T-helper 17 cell (primary cell): ENCODE data around the gene DLL4. TPM values are rescaled to one million over a fixed set of nuclear protein-coding genes. Genes with fewer than 3 reads are reported as not detected.

Source experiments
- ATAC-seq: fragments of 150-1000 bp; cut with Tn5 transposase; 2 replicates; pipeline ENCODE4 v1.10.0; 2021; ENCODE audit warnings: mild to moderate bottlenecking, moderate library complexity
- DNase-seq, 3 donors: peaks; one replicate each; pipeline versions ENCODE4 v3.0.0 to v3.0.0-alpha.2; 2020 to 2021
- H3K9me3 ChIP-seq: one replicate; pipeline ENCODE4 v1.7.0; 2013; ENCODE audit warnings: low read length, mild to moderate bottlenecking; ENCODE audit not compliant: control insufficient read depth, poor library complexity, severe bottlenecking
- H3K27ac Mint-ChIP-seq: one replicate; pipeline ENCODE4 v1.8.0; 2022; ENCODE audit warnings: mild to moderate bottlenecking, moderate library complexity, mixed read lengths
- H3K27me3 Mint-ChIP-seq: one replicate; pipeline ENCODE4 v1.8.0; 2022; ENCODE audit warnings: mixed read lengths
- H3K36me3 Mint-ChIP-seq: one replicate; pipeline ENCODE4 v1.8.0; 2022; ENCODE audit warnings: low read depth, mixed read lengths
- H3K4me1 Mint-ChIP-seq: one replicate; pipeline ENCODE4 v1.8.0; 2022; ENCODE audit warnings: mild to moderate bottlenecking, mixed read lengths
- H3K4me3 Mint-ChIP-seq: one replicate; pipeline ENCODE4 v1.8.0; 2022; ENCODE audit warnings: mild to moderate bottlenecking, moderate library complexity, mixed read lengths
- total RNA-seq, 4 donors: library from RNA in 2 of 4; stranded (reverse) in 2 of 4; gene quantifications; one replicate each; pipeline ENCODE4 v1.2.3 and lab custom pipeline; 2022 to 2026

The DLL4 gene
- total RNA-seq, 2 donors from 2014 or later, result not detected

DNA sequence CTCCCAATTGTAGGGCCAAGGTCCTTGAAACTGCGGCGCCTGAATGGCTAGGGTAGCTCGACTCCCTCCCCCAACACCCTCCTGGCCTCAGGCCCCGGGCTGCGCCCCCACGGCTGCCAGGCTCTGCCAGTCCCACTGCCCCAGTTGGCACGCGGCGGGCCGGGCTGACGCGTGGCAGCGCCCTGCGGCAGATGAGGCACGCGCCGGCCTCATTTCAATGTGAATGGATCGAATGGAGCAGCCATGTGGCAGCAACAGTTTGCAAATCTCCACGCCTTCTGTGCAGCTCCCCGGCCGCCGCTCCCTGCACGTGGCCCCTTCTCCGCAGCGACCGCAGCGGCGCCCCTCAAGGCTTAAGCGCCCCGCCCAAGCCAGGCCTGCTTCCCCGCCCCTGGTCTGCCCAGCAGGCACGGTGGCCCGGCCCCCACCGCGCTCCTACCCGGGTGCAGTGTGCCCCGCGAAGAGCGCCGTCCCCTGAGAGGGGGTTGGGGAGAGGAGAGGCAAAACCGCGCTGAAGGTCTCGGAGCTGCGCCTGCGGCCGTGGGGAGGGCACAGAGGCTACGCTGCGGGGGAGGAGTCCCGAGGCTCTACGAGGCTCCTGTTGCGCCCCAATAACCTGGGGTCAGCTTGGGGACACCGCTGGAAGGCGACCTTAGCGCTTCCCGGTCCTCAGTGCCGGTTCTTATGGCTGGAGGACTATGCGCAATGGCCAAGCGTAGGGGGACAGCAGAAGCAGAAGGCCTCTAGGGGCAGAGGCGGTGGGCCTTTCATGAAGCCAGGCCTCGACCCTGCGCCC is 3.1 kb upstream of the DLL4 start:
- peaks cover 31% of the 10 kb centered on the region for H3K4me1 Mint-ChIP-seq
- ATAC-seq (peak; percentile 29), DNase-seq (no peak)
- H3K27me3 Mint-ChIP-seq, result peaks cover 40% of the 10 kb centered on the region
- no peaks in the 10 kb centered on the region for H3K9me3 ChIP-seq
- peaks cover 5% of the 10 kb centered on the region for H3K36me3 Mint-ChIP-seq
- no peak overlapping the region for H3K27ac Mint-ChIP-seq
- peak overlapping the region; percentile 88 for H3K4me3 Mint-ChIP-seq

DNA sequence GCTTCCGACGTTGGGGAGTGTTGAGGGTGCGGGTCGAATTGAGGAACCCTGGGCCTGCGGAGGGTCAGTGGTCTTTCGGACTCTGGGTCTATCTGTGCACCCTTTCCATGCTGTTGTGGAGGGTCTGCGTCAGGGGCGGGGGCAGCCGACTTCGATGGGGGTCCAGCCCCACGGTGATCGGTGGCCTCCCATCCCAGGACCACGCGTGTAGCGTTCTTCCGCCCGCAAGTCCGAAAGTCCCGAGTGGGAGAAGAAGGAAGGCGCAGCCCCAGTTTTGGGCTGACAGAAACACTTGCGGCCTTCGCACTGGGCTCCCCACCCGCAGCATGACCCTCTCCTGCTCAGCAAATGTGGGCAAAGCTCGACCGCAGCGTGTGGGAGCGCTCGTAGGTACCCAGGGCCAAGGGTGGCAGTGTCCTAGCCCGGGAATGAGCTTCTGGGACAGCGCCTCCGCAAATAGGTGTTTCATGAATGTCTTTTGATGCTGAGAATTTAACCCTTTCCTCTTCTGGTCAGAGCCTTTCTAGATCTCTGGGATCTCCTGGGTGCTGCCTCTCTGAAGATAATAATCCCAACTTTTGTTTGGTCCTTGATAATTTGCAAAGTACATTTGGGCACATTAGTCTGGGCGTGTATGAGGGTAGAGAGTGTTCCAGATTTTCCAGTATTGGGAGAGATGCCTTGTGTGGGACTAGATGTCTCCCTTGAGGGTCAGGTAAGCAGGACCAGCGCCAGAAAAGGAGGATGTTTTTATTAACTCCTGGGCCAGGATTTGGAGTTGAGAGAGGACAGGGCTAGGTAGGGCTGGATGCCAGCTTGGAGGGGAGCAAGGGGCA is 2.3 kb upstream of the DLL4 start:
- Mint-ChIP-seq H3K27me3 (peaks cover 49% of the 10 kb centered on the region), H3K4me1 (peaks cover 32% of the 10 kb centered on the region), H3K27ac (no peak overlapping the region), H3K4me3 (peak overlapping the region; percentile 88), H3K36me3 (peaks cover 5% of the 10 kb centered on the region)
- ATAC-seq (no peak), DNase-seq (no peak)
- H3K9me3 ChIP-seq, result no peaks in the 10 kb centered on the region

DNA sequence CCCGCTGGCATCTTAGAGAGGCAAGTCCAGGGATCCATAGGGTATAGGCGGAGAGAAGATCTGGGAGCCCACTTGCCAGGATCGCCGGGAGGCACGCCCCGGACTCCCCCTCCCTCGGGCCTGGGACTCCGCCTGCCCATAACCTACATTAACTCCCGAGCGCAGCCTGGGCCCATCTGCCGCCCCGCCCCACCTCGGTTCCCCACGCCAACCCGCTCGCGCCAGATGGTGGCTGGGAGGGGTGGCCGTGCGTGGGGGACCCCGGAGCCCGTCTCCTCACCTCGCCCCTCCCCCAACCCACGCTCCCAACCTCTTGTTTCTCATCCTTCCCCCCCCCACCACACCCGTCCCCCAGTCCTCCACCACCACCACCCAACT is 1.7 kb upstream of the DLL4 start:
- H3K4me3 Mint-ChIP-seq, result peak overlapping the region; percentile 88
- DNase-seq (no peak), ATAC-seq (no peak)
- peaks cover 5% of the 10 kb centered on the region for H3K36me3 Mint-ChIP-seq
- no peak overlapping the region for H3K27ac Mint-ChIP-seq
- H3K4me1 Mint-ChIP-seq, result peaks cover 32% of the 10 kb centered on the region
- peaks cover 55% of the 10 kb centered on the region for H3K27me3 Mint-ChIP-seq
- no peaks in the 10 kb centered on the region for H3K9me3 ChIP-seq

DNA sequence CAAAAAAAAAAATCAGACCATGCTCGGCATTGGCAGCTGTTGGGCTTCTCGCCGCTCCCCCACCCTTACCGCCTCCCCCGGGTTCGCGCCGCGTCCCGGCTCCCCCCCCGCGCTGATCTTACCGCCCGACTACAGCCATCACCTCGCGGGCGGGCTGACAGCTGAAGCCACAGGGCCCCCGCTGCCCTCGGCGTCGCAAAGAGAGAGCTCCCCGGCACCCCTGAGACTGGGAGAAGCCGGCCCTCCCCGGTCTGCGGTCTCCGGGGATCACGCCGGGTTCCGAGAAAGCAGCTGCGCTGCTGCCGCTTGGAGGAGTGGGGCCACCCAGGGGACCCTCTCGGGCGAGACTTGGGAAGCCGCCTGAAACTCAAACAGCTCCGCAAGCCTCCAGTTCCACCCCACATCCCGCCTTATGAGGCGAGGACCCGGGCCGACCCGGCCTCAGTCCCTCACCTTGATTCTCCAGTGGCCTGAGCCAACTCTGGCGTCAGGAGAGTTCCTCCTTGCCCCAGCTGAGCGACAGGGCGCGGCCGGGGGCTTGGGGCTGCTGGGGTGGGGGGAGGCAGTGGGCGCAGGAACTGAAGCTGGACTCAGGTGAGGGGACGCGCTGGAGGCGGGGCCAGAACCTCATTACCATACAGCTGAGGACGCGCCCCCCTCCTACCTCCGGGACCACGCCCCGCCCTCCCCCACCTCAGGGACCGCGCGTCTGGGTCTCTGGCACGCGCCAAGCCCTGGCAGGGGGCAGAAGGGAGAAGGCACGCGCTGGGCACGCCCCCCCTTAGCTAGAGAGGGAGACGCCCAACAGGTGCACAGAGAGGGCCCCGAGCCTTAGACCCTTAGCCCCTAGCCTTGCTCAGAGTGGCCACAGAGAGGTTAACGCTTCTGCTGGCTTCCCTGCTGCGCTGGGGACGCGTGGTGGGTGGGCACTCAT is 1.0 kb upstream of the DLL4 start:
- H3K9me3 ChIP-seq, result no peaks in the 10 kb centered on the region
- peaks cover 58% of the 10 kb centered on the region for H3K27me3 Mint-ChIP-seq
- peak; percentile 16 for ATAC-seq
- H3K4me3 Mint-ChIP-seq, result peak overlapping the region; percentile 88
- no peak for DNase-seq
- peaks cover 5% of the 10 kb centered on the region for H3K36me3 Mint-ChIP-seq
- H3K27ac Mint-ChIP-seq, result no peak overlapping the region
- H3K4me1 Mint-ChIP-seq, result peaks cover 32% of the 10 kb centered on the region

DNA sequence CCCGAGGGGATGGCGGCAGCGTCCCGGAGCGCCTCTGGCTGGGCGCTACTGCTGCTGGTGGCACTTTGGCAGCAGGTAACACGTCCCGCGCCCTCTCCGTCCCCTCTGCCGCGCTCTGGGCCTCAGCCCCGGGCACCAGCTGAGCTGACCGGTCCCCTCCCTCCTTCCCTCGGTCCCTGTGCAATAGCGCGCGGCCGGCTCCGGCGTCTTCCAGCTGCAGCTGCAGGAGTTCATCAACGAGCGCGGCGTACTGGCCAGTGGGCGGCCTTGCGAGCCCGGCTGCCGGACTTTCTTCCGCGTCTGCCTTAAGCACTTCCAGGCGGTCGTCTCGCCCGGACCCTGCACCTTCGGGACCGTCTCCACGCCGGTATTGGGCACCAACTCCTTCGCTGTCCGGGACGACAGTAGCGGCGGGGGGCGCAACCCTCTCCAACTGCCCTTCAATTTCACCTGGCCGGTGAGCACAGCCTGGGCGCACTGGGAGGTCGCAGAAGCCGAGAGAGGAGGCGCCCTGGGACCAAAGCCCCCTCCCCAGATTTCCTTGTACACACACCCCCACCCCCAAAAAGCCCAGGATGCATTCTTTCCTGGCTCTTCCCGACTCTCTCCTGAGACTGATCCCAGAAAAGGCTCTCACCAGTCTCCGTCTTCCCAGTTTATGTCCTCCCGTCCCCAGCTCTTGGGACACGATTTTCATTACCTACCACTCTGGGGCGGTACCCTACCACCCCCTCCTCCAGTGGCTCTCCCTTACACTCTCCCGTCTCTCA is 705 bp downstream of the DLL4 start:
- H3K27me3 Mint-ChIP-seq, result peaks cover 64% of the 10 kb centered on the region
- H3K9me3 ChIP-seq, result no peaks in the 10 kb centered on the region
- H3K27ac Mint-ChIP-seq, result peak overlapping the region; percentile 67
- DNase-seq (no peak), ATAC-seq (no peak)
- peak overlapping the region; percentile 88 for H3K4me3 Mint-ChIP-seq
- peaks cover 5% of the 10 kb centered on the region for H3K36me3 Mint-ChIP-seq
- H3K4me1 Mint-ChIP-seq, result peaks cover 32% of the 10 kb centered on the region

DNA sequence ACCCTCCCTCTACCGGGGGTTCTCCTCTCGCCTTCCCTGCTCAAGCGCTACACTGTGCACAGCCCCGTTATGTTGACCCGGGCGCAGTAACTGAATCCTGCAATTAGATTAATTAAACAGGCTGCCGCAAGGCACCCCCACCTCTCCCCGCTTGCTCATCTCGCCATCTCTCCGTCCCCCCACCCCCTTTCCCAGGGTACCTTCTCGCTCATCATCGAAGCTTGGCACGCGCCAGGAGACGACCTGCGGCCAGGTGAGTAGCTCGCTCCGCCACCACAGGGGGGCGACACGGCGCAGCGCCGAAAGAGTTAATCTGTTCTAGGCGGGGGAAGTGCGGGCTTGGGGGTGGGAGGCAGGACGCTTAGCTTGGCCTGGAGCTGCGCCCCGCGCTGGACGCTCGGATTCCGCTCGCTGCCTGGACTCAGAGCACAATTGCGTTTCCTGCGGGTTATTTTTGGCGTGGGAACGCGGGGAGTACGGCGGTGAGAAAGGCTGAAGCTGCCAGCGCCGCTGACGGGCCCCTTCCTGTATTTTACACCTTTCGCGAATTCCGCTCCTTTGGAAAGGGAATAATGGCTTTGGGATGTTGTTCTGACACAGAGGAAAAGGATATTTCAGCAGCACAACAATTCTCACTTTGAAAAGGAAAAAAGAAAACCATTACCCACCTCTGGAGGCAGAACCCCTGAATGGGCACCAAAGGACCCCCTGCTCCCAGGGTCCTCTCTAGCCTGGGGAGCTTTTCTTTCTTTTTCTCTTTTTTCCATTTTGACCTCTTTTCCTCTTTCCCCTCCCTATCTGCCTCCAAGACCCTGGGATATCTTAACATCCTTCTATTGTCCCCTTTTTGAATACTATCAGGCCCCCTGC is 1.5 kb downstream of the DLL4 start:
- peak; percentile 35 for ATAC-seq
- no peak for DNase-seq
- Mint-ChIP-seq H3K4me3 (peak overlapping the region; percentile 88), H3K27ac (peak overlapping the region; percentile 67), H3K36me3 (peaks cover 5% of the 10 kb centered on the region), H3K4me1 (peaks cover 32% of the 10 kb centered on the region), H3K27me3 (peaks cover 57% of the 10 kb centered on the region)
- H3K9me3 ChIP-seq, result no peaks in the 10 kb centered on the region

DNA sequence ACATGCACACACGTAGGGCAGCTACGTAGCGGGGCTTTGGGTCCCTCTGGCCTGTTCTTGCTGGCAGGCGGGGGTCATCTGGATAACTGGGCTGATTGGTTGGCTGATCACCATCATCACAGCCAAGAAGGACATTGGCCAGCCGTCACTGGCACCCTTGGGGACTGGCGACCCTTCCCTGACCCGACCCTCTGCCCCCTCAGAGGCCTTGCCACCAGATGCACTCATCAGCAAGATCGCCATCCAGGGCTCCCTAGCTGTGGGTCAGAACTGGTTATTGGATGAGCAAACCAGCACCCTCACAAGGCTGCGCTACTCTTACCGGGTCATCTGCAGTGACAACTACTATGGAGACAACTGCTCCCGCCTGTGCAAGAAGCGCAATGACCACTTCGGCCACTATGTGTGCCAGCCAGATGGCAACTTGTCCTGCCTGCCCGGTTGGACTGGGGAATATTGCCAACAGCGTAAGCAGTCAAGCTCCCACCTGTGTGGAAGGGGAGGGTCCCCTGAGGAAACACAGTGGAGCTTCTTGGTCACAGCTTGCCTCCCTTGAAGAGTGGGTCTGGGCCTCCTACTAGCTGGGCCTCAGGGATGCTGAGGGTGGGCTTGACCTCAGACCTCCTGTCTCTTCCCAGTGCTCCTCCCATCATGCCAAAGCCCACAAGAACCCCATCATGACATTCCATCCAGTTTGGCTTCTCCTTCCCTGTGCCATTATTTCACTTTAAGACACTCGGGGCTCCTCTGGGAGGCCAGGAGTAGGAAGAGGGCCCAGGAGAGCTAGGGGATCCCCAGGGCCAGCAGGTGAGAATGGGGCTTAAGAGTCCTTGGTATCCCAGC is 2.4 kb downstream of the DLL4 start:
- Mint-ChIP-seq H3K36me3 (peaks cover 5% of the 10 kb centered on the region), H3K4me1 (peaks cover 28% of the 10 kb centered on the region), H3K27ac (no peak overlapping the region), H3K27me3 (peaks cover 53% of the 10 kb centered on the region), H3K4me3 (peak overlapping the region; percentile 88)
- ATAC-seq (no peak), DNase-seq (no peak)
- H3K9me3 ChIP-seq, result no peaks in the 10 kb centered on the region

DNA sequence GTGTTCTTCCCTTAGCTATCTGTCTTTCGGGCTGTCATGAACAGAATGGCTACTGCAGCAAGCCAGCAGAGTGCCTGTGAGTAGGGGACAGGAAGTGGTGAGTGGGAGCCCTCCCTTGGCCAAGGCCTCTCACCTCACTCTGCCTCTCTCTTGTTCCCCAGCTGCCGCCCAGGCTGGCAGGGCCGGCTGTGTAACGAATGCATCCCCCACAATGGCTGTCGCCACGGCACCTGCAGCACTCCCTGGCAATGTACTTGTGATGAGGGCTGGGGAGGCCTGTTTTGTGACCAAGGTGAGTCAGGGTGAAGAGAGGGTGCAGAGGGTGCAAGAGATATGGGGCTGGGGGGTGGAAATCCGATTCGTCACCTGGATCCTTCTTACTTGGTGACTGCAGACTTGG is 3.0 kb downstream of the DLL4 start:
- no peaks in the 10 kb centered on the region for H3K9me3 ChIP-seq
- DNase-seq (no peak), ATAC-seq (no peak)
- Mint-ChIP-seq H3K27ac (no peak overlapping the region), H3K36me3 (peaks cover 5% of the 10 kb centered on the region), H3K4me1 (peaks cover 23% of the 10 kb centered on the region), H3K4me3 (no peak overlapping the region), H3K27me3 (peaks cover 47% of the 10 kb centered on the region)

DNA sequence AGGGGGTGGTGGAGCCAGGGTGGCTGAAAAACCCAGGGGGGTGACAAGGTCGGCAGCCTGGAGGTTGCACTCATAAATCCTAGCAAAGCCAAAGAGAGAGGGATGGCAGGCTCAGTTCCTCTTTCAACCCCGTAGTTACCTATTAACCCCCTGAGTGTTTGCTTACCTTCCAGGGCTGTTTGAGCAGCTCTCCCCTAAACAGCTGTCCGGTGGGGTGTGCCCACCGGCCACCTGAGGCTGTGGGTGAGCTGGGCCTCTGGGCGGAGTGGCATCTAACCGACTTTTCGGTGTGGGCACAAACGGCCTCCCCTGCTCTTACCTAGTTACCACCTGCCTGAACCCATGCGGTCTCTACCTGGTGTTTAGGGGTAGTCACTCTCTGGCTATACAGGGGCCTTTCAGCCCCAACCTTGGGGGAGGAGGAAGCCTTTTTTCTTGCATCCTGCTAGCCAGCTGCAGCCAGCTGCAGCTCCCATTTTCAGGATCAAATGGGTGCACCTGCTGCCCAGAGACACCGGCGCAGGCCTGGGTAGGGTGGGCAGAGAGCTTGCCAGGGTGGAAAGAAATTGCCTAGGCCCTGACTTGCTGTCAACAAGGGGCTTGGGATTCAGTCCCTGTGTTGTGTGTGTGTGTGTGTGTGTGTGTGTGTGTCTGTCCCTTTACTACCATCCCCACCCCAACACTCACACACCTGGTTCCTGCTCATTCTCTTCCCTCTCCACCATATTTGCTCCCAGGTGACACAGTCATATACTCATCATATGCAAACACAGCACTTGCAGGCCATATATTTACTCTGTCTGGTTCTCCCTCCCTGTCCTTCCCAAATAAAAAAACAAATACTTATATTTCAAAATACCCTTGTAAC is 3.7 kb downstream of the DLL4 start:
- H3K9me3 ChIP-seq, result no peaks in the 10 kb centered on the region
- Mint-ChIP-seq H3K36me3 (peaks cover 5% of the 10 kb centered on the region), H3K4me1 (peaks cover 22% of the 10 kb centered on the region), H3K27me3 (peaks cover 44% of the 10 kb centered on the region), H3K27ac (no peak overlapping the region), H3K4me3 (no peak overlapping the region)
- ATAC-seq (no peak), DNase-seq (no peak)

DNA sequence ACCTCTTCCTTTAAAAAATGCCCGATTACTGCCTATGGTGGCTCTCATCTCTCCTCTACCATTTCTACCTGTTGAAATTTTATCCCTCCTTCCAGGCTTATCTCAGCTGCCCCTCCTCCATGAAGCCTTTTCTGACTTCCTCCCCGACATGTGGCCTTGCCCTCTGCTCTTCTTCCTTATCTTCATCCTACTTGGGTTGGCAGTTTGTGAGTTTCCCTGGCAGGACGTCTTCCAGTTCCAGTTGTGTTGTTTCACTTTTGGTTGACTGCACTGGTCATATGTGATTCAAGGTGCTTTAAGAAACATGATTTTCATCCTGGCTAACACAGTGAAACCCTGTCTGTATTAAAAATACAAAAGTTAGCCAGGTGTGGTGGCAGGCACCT is 4.4 kb downstream of the DLL4 start:
- peaks cover 25% of the 10 kb centered on the region for H3K4me1 Mint-ChIP-seq
- H3K27me3 Mint-ChIP-seq, result peaks cover 44% of the 10 kb centered on the region
- ATAC-seq (no peak), DNase-seq (no peak)
- no peak overlapping the region for H3K4me3 Mint-ChIP-seq
- H3K9me3 ChIP-seq, result no peaks in the 10 kb centered on the region
- H3K36me3 Mint-ChIP-seq, result peaks cover 5% of the 10 kb centered on the region
- H3K27ac Mint-ChIP-seq, result no peak overlapping the region
